H1 (cell line): ENCODE data around the gene TRPC1. TPM values are rescaled to one million over a fixed set of nuclear protein-coding genes. Genes with fewer than 3 reads are reported as not detected.

ENCODE experiments used
- BACH1 ChIP-seq: IDR thresholded peaks from 2 replicates; pipeline ENCODE4 v1.6.1; 2012; ENCODE audit warnings: low read length, improper control_type of control experiment
- CBX5 ChIP-seq: fragments of 300-800, 300-1000 bp; sonication (generic); IDR thresholded peaks from 2 replicates; pipeline ENCODE4 v1.7.1; 2016; ENCODE audit warnings: antibody characterized with exemption, low read length, low read depth
- HDAC6 ChIP-seq: IDR thresholded peaks from one replicate; pipeline ENCODE4 v1.7.1; 2012; ENCODE audit warnings: low read depth, mild to moderate bottlenecking, inconsistent platforms, low read length, moderate library complexity
- MAFK ChIP-seq: IDR thresholded peaks from 2 replicates; pipeline ENCODE4 v1.6.1; 2012; ENCODE audit warnings: low read depth, mild to moderate bottlenecking, improper control_type of control experiment, low read length
- RFX5 ChIP-seq: IDR thresholded peaks from 2 replicates; pipeline ENCODE4 v1.6.1; 2011; ENCODE audit warnings: low read depth, low read length, improper control_type of control experiment, borderline replicate concordance
- polyA plus RNA-seq, 7 experiments: library from polyadenylated mRNA; depleted of rRNA in 3 of 7; stranded (reverse) in 5 of 7; unstranded in 2 of 7; fragments of >200 nt in 5 of 7; fragments of 200-250 nt in 2 of 7; gene quantifications; 1 replicate in 5 of 7; 2 replicates in 1 of 7; 4 replicates in 1 of 7; pipeline versions ENCODE4 v1.2.1 to v1.2.3, GENCODE V29; 2011 to 2013; ENCODE audit warnings: missing spikeins in 2 of 7, mixed read lengths in 2 of 7
- total RNA-seq: library from RNA; stranded (reverse); fragmentation: NEBNext Ultra II Directional; extraction: Animal tissue kit (Norgen Biotek cat#: 25700); gene quantifications from 2 replicates; pipeline ENCODE4 v1.2.1, GENCODE V29; 2021
- TF ChIP-seq, protein P1 (sequence below), 3 experiments: IDR thresholded peaks; 1 replicate in 2 of 3; 2 replicates in 1 of 3; pipeline versions ENCODE4 v1.5.1 to v1.6.1; 2011; ENCODE audit warnings: low read length in 3 of 3, mild to moderate bottlenecking in 3 of 3, inconsistent platforms in 2 of 3, low read depth in 1 of 3, moderate library complexity in 1 of 3; ENCODE audit not compliant: insufficient read depth in 1 of 3; ENCODE audit errors: control extremely low read depth in 1 of 3

TRPC1 gene
- total and polyA plus RNA-seq, 2 of the 8 experiments (the other 6 are each of a cell fraction or from before 2014, with no cell fraction given): 22.6 to 23.1 TPM

DNA sequence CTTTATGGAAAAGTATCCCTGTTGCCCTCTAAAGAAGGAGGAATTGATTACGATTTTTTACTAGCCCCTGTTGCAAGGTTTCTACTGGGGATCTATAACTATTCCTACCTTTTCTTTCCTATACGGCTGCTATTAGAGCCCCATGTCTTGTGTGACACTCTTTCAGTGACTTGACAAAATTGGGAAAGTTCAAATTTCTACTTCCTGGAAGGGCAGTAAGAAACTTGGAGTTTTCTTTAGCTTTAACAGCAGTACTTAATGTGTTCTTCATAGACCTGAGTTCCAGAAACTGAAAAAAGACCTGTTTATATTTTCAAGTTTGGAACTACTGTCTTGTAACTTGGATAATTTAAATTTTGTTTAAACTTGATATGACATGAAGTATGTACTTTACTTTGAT is 54.7 kb downstream of the TRPC1 start (continued):
- no peak for TF ChIP-seq RFX5
- TF ChIP-seq MAFK: no peak
- TF ChIP-seq CBX5: no peak
- TF ChIP-seq HDAC6: no peak
- TF ChIP-seq, protein P1, sequence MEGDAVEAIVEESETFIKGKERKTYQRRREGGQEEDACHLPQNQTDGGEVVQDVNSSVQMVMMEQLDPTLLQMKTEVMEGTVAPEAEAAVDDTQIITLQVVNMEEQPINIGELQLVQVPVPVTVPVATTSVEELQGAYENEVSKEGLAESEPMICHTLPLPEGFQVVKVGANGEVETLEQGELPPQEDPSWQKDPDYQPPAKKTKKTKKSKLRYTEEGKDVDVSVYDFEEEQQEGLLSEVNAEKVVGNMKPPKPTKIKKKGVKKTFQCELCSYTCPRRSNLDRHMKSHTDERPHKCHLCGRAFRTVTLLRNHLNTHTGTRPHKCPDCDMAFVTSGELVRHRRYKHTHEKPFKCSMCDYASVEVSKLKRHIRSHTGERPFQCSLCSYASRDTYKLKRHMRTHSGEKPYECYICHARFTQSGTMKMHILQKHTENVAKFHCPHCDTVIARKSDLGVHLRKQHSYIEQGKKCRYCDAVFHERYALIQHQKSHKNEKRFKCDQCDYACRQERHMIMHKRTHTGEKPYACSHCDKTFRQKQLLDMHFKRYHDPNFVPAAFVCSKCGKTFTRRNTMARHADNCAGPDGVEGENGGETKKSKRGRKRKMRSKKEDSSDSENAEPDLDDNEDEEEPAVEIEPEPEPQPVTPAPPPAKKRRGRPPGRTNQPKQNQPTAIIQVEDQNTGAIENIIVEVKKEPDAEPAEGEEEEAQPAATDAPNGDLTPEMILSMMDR (IDR thresholded peaks at IDR 0.05; ENCODE audit: control extremely low read depth in 1 of 3, insufficient read depth in 1 of 3, low read depth in 1 of 3, low read length in 3 of 3): no peak
- no peak for TF ChIP-seq BACH1
